IPS-15b (cell line): ENCODE data around the gene SIM1.
A peak's percentile ranks its signal among the peaks of the same experiment; 100 is the strongest.

ENCODE experiments used
- H3K27me3 ChIP-seq: one replicate; pipeline ENCODE4 v1.6.1; 2013; ENCODE audit warnings: low read length; ENCODE audit not compliant: control insufficient read depth, insufficient read depth
- H3K36me3 ChIP-seq: one replicate; pipeline ENCODE4 v1.6.1; 2013; ENCODE audit warnings: low read length; ENCODE audit not compliant: control insufficient read depth, insufficient read depth
- H3K4me1 ChIP-seq: one replicate; pipeline ENCODE4 v1.6.1; 2013; ENCODE audit warnings: mild to moderate bottlenecking, low read length; ENCODE audit not compliant: control insufficient read depth, insufficient read depth
- H3K4me3 ChIP-seq: one replicate; pipeline ENCODE4 v1.5.1; 2013; ENCODE audit warnings: low read depth, low read length
- H3K9ac ChIP-seq: one replicate; pipeline ENCODE4 v1.6.1; 2013; ENCODE audit warnings: low read depth, mild to moderate bottlenecking, low read length
- H3K9me3 ChIP-seq: one replicate; pipeline ENCODE4 v1.6.1; 2013; ENCODE audit warnings: mild to moderate bottlenecking, low read length; ENCODE audit not compliant: control insufficient read depth, insufficient read depth

Gene SIM1

DNA sequence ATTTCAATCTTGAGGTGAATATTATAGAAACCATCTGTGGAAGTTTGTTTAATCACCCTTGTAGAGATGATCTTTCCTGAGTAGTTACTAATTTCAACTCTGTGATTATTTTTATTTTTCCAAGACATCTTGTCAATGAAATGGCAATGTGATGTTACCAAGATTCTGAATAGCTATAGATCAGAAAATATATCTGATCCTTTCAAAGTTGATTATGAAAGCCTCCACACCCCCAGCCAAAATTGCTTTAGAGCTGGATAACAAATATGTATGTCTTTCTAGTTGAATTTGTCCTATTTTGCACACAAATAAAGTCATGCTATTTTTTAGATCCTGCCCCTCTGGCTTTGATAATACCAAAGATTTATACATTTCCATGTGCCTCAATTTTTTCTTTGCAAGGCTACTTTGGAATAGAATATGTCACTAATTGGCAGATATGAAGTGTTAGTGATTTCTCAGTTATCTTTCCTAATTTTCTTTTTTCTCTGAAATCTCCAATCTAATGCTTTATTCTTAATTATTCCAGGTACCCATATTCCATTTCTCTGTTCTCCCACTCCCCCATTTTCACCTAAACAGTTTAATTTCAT is 5.0 kb downstream of the SIM1 start:
- no peak overlapping the region for H3K9ac ChIP-seq
- H3K4me3 ChIP-seq: no peak overlapping the region
- H3K27me3 ChIP-seq: peaks cover 100% of the 10 kb centered on the region
- no peaks in the 10 kb centered on the region for H3K9me3 ChIP-seq
- peaks cover 9% of the 10 kb centered on the region for H3K4me1 ChIP-seq
- no peaks in the 10 kb centered on the region for H3K36me3 ChIP-seq

DNA sequence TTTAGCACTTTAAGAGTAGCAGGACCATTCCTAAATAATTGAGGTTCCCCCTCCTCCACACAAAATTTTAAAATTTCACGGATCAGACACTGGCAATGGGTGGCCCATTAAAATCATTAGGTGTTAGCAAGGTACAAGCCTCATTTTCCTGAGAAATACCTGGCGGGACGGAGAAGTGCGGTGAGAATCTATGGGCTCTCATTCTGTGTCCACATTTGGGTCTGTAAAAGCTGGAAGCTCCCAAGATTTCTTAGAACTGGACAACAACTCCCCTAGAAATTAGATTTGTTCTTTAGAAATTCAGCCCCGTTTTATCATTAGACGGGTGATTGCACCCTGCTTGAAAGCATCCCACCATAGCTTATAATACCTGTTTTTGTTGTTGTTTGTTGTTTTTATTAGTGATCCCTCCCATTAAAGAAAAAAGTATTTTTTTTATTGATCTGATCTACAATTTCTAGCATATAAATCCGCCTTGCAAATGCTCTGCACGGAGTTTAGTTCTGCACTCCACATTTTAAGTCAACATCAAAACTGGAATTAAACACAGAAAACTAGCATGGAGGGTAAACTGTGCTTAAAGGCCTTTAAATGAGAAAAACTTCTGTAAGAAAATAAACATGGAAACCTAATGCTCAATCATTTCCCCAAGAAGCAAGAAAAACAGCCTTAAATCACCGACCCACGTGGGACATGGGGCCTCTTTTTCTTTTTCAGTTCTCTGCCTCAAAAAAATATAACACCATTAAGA is 5.7 kb downstream of the SIM1 start:
- Histone ChIP-seq H3K9ac (no peak overlapping the region), H3K4me3 (peak overlapping the region; percentile 47), H3K27me3 (peaks cover 100% of the 10 kb centered on the region), H3K36me3 (no peaks in the 10 kb centered on the region), H3K4me1 (peaks cover 13% of the 10 kb centered on the region), H3K9me3 (no peaks in the 10 kb centered on the region)

DNA sequence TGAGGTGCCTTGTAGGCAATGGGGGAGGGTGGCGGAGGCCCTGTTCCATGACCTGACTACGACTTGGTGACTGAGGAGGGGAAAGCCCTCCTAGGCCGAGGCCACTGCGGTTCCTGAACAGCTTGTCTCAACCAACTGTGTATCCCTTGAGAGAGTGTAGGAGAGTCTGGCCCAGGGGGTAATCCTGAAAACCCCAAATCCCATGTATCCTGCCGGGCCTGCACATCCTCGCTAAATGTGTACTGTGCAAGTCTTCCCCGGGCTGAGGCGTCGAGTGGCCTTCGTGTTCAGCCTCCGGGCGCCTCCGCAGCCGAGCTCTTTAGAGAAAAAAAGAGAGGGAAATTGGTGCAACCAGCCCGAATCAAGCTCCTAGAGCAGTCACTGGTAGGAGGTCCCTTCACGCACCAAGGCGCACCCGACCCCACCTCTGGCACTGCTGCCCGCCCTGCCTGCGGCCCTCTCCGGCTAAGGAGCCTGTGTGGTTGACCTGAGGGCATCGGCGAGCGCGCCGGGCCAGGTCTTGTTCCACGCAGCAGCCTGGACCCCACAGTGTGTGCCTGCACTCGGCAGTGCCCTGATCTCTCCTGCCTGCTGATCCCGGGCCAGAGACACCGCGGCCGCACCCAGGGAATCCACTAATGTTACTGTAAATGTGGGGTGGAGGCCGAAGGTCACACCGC is 7.3 kb downstream of the SIM1 start:
- H3K27me3 ChIP-seq: peaks cover 100% of the 10 kb centered on the region
- peak overlapping the region; percentile 40 for H3K4me3 ChIP-seq
- no peaks in the 10 kb centered on the region for H3K36me3 ChIP-seq
- H3K9me3 ChIP-seq: no peaks in the 10 kb centered on the region
- peaks cover 13% of the 10 kb centered on the region for H3K4me1 ChIP-seq
- H3K9ac ChIP-seq: no peak overlapping the region

DNA sequence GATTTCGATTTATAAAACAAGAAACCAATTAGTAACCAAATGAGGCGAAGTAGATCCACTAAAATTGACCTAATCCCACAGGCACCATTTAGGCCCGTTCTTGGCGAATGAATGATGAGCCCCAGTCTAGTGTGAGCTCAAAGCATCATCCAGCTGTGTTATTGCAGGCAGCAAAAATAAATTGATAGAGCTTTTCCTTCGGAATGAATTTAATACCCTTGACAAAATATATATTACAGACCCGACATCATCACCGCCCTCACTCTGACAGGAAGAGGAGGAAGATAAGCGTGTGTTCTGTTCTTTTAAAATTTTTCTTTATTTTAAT is 7.8 kb downstream of the SIM1 start:
- Histone ChIP-seq H3K9me3 (no peaks in the 10 kb centered on the region), H3K36me3 (no peaks in the 10 kb centered on the region), H3K4me1 (peaks cover 13% of the 10 kb centered on the region), H3K4me3 (peak overlapping the region; percentile 40), H3K27me3 (peaks cover 100% of the 10 kb centered on the region), H3K9ac (no peak overlapping the region)

DNA sequence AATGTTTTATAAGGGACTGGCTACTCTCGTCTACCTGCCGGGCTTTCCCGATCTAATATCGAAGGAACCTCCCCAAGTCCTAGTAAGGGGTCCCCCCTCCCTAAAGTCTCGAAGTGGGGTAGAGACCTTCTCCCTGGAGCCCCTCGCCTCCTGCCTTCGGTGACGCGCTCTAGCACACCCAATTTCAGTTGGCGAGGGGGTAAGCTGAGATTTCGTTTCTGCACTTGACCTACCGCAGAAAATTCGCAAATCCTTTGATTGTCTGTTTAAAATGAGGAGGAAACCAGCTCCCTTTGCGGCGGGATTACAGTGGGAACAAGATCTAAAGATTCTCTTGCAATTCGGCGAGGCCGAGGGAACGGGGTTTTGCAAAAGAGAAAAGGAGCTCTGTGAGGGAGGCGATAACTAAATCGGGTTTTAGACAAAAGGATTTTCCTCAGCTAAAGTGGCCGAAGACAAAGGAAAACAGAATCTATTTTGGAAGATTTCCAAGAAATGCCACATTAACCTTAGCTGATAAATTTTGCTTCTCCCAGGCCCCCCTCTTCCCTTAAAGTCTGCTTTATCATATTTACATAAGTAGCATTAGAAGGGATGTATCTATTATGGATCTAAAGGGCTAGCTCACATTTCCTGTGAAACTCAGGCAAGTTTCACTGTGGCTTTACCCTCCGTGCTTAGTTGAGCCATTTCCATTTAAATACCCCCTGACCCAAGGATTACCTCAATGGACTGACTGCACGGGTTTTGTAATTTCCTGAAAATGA is 8.4 kb downstream of the SIM1 start:
- Histone ChIP-seq H3K9ac (no peak overlapping the region), H3K4me1 (peaks cover 13% of the 10 kb centered on the region), H3K4me3 (peak overlapping the region; percentile 45), H3K27me3 (peaks cover 100% of the 10 kb centered on the region), H3K36me3 (no peaks in the 10 kb centered on the region), H3K9me3 (no peaks in the 10 kb centered on the region)

DNA sequence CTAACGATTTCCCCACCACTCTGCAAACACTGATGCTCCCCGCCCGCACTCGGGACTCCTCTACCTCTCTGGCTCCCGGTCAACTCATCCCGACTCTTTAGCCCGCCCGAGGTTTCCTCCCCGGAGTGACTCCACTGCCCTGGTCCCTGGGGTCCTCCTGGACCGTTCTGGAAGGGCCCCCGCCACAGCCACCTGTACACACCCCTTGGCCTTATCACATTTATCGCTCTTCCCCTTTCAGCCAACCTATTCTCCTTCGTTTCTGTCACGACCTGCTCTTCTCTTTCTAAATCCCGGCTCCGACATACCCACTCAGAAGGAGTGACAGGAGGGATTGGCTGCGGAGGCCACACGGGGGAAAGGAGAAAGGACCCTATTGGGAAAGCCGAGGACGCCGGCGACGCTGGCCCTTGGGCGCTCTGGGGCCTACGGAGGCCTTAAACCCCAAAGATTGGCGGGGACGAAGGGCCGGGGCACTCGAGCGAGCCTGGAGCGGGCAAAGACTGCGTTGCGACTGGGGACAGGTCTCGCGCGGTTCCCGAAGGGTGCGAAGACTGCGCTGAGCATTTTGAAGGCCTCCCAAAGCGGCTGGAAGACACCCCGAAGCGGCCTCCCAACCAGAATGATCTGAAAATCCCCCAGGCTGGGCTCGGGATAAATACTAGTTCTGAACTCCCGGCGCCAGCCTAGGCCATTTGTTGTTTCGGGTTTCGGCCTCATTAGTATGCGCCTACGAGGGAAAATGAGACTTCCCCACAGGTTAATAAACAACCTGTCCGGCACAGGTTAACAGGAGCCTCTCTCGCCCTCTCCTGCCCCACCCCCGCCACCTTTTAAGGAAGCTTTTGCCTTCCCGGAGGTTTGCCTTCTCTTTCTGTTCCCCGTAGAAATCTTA is 9.2 kb downstream of the SIM1 start:
- Histone ChIP-seq H3K4me1 (peaks cover 13% of the 10 kb centered on the region), H3K9ac (no peak overlapping the region), H3K9me3 (no peaks in the 10 kb centered on the region), H3K36me3 (no peaks in the 10 kb centered on the region), H3K27me3 (peaks cover 100% of the 10 kb centered on the region), H3K4me3 (peak overlapping the region; percentile 45)

DNA sequence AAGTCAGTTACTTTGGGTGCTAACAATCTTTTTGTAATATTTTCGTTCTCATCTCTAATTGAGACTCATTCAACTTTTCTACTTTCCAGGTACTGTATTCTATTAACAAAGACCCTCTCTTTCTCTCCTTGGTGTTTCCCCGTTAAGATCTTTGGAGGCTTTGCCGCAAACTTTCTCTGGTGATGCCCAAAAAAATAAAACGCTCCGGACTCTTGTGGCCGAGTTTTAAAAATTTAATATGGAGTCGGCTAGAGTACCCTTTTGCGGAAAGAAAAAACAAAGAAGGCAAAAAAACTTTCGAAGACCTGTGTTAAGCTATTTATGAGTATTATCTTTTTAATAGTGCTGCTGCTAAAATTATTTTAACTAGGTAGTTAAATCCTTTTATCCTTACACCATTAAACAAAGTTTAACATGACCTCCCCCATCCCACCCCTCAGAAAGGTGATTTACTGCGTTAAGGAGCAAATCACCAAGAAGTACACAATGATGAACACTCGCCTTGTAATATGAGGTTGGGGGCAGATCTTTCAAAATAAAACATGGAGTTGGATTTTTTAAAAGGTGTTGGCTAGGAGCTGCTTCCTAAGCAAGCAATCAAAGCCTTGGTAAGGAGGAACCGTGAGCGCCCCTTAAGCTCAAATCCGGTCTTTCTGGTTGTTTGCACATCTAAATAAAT is 10.0 kb downstream of the SIM1 start:
- Histone ChIP-seq H3K36me3 (no peaks in the 10 kb centered on the region), H3K9ac (no peak overlapping the region), H3K4me3 (peak overlapping the region; percentile 53), H3K9me3 (no peaks in the 10 kb centered on the region), H3K4me1 (peaks cover 13% of the 10 kb centered on the region), H3K27me3 (peaks cover 100% of the 10 kb centered on the region)

DNA sequence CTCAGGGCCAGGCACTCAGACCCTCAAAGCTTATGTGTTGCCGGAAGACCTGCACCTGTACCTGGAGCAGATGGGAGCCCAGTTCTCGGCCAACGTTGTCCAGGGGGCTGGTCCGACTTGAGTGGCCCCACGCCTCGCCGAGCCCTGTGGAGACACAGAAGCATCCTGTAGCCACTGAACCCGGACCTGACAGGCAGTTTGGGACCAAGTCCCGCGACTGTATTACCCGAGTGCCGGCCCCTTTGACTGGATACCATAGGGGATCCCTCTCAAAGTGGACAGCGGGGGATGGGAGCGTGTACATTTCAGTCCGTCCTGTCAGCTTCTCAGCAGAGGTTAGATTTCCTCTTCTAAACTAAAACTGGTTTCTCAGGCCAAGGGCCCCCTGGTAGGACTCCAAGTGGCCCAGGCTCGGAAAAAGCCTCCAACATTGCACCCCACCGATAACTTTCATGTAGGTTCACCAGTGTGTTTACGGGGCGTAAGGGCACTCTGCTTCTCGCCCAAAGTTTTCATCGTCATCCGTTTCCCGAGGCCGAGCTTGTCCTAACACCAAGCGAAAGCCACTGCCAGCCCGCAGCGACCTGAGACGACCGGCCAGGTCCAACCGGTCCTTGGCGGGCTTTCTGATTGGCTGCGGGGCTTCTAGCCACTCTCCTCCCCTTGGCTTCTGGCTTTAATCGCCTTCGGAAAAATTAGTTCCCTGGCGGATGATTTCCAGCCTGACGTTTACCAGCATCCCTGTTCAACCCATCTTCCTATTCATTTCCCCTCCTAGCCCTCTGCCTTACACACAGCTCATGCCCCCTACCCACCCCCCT is 10.8 kb downstream of the SIM1 start:
- H3K4me3 ChIP-seq: peak overlapping the region; percentile 53
- H3K4me1 ChIP-seq: peaks cover 13% of the 10 kb centered on the region
- peaks cover 99% of the 10 kb centered on the region for H3K27me3 ChIP-seq
- H3K9ac ChIP-seq: no peak overlapping the region
- no peaks in the 10 kb centered on the region for H3K36me3 ChIP-seq
- no peaks in the 10 kb centered on the region for H3K9me3 ChIP-seq

DNA sequence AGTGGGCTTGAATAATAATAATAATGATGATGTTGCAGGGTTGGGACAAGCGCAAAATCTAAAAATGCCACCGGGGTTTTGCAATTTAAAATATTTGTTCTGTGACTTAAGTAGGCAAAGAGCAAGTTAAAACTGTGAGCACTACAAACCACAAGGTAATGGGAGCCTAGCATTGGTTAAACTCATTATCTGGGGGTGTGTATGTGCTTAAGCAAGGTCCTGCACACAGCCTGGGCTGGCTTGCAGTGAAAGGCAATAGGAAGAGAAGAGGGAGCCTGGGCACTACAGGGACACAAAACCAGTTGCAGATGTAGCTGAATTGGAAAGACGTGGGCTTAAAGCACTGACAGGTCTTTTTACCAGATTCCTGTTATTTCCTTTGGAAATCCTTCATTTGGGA is 11.7 kb downstream of the SIM1 start:
- no peak overlapping the region for H3K9ac ChIP-seq
- H3K27me3 ChIP-seq: peaks cover 90% of the 10 kb centered on the region
- H3K4me1 ChIP-seq: peaks cover 13% of the 10 kb centered on the region
- no peaks in the 10 kb centered on the region for H3K9me3 ChIP-seq
- no peak overlapping the region for H3K4me3 ChIP-seq
- no peaks in the 10 kb centered on the region for H3K36me3 ChIP-seq

DNA sequence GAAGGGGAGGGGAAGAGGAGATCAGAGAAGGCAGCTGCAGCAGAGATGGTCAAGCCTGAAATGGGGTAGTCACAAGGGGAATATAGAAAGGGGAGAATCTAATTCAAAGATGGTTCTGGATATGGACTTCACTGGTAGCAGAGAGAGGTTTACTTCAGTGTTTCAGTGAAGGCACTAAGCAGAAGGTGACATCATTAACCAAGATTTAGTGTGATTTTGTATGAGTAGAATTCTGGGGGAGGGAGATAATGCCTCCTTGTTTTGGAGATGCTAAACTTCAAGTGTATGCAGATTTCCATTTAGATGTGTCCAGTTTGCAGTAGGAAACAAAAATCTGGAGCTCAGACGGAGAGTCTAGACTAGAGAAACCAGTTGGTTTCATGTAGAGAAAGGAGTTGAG is 13.1 kb downstream of the SIM1 start:
- Histone ChIP-seq H3K4me1 (peaks cover 9% of the 10 kb centered on the region), H3K9ac (no peak overlapping the region), H3K27me3 (peaks cover 81% of the 10 kb centered on the region), H3K36me3 (no peaks in the 10 kb centered on the region), H3K4me3 (no peak overlapping the region), H3K9me3 (no peaks in the 10 kb centered on the region)
